SU-DHL-6 (cell line): ENCODE results near the gene VPS33A.

Experiments
- H2AFZ ChIP-seq: fragments of 200-600 bp; sonication (generic); 2 replicates; pipeline ENCODE4 v1.6.1; 2014; ENCODE audit warnings: low read depth, mild to moderate bottlenecking, moderate library complexity, mixed read lengths, antibody characterized with exemption, low read length; ENCODE audit not compliant: severe bottlenecking
- H3F3A ChIP-seq: fragments of 200-600 bp; shearing (Covaris generic); 2 replicates; pipeline ENCODE4 v1.6.0; 2016; ENCODE audit warnings: antibody characterized with exemption, mild to moderate bottlenecking; ENCODE audit not compliant: insufficient read depth
- H3K27ac ChIP-seq: fragments of 200-600 bp; sonication (generic); 2 replicates; pipeline ENCODE4 v1.5.1; 2016; ENCODE audit warnings: low read depth, mild to moderate bottlenecking, low read length, moderate library complexity, mixed read lengths
- H3K27me3 ChIP-seq: fragments of 200-600 bp; sonication (generic), shearing (Covaris generic); 2 replicates; pipeline ENCODE4 v1.6.0; 2014; ENCODE audit warnings: mild to moderate bottlenecking, low read length
- H3K36me3 ChIP-seq: fragments of 200-600 bp; sonication (generic); 2 replicates; pipeline ENCODE4 v1.6.1; 2014; ENCODE audit warnings: mild to moderate bottlenecking, low read length, mixed read lengths
- H3K4me2 ChIP-seq: fragments of 300-600, 200-600 bp; shearing (Covaris generic), sonication (generic); 2 replicates; pipeline ENCODE4 v1.6.0; 2014; ENCODE audit warnings: low read length, low read depth, mild to moderate bottlenecking; ENCODE audit not compliant: poor library complexity, severe bottlenecking
- H3K4me3 ChIP-seq: fragments of 200-600 bp; sonication (generic); 2 replicates; pipeline ENCODE4 v1.5.1; 2014; ENCODE audit warnings: antibody characterized with exemption, low read length, mild to moderate bottlenecking, mixed read lengths; ENCODE audit not compliant: insufficient read depth, poor library complexity, severe bottlenecking
- H3K79me2 ChIP-seq: fragments of 200-600 bp; sonication (generic); 2 replicates; pipeline ENCODE4 v1.6.1; 2014; ENCODE audit warnings: mild to moderate bottlenecking, low read length, moderate library complexity; ENCODE audit not compliant: insufficient read depth
- H3K9ac ChIP-seq: fragments of 200-600 bp; sonication (generic); 2 replicates; pipeline ENCODE4 v1.7.0; 2014; ENCODE audit warnings: mild to moderate bottlenecking, low read length
- H3K9me2 ChIP-seq: fragments of 200-600 bp; sonication (generic); replicated peaks from 2 replicates; pipeline ENCODE4 v1.6.1; 2014; ENCODE audit warnings: low read length; ENCODE audit not compliant: insufficient read depth
- H3K9me3 ChIP-seq: fragments of 200-600 bp; sonication (generic); 2 replicates; pipeline ENCODE4 v1.6.1; 2014; ENCODE audit warnings: low read length, mixed read lengths; ENCODE audit not compliant: insufficient read depth
- H4K20me1 ChIP-seq: fragments of 200-600 bp; sonication (generic); 2 replicates; pipeline ENCODE4 v1.6.1; 2014; ENCODE audit warnings: low read depth, mild to moderate bottlenecking, antibody characterized with exemption, low read length, moderate library complexity, mixed read lengths
- CTCF ChIP-seq: fragments of 200-600 bp; sonication (generic); IDR thresholded peaks from one replicate; pipeline ENCODE4 v1.5.1; 2017; ENCODE audit warnings: antibody characterized with exemption, mild to moderate bottlenecking, low read length, moderate library complexity; ENCODE audit not compliant: insufficient read depth, poor library complexity, severe bottlenecking
- EZH2phosphoT487 ChIP-seq: fragments of 200-600 bp; sonication (generic), shearing (Covaris generic); conservative IDR thresholded peaks from 2 replicates; pipeline ENCODE4 v1.6.1; 2018; ENCODE audit warnings: mild to moderate bottlenecking, antibody characterized with exemption, low read length, moderate library complexity, mixed read lengths

Gene VPS33A

GRCh38 chr12:122189626-122190475 lies 76.4 kb downstream of the VPS33A start:
- no peaks in the 10 kb centered on the region for H3F3A ChIP-seq
- H3K27me3 ChIP-seq = no peaks in the 10 kb centered on the region
- H3K9me3 ChIP-seq = no peaks in the 10 kb centered on the region
- H3K9ac ChIP-seq = no peak overlapping the region
- H3K79me2 ChIP-seq = no peaks in the 10 kb centered on the region
- no peaks in the 10 kb centered on the region for H3K36me3 ChIP-seq
- no peak overlapping the region for H3K4me2 ChIP-seq
- H3K4me3 ChIP-seq = no peak overlapping the region
- no peaks in the 10 kb centered on the region for H3K9me2 ChIP-seq
- H4K20me1 ChIP-seq = no peaks in the 10 kb centered on the region
- no peak overlapping the region for H2AFZ ChIP-seq
- TF ChIP-seq EZH2phosphoT487 (no peak), CTCF (no peak)
- H3K27ac ChIP-seq = no peak overlapping the region

GRCh38 chr12:122187466-122187865 lies 78.8 kb downstream of the VPS33A start:
- Histone ChIP-seq H2AFZ (no peak overlapping the region), H3K27ac (no peak overlapping the region)
- TF ChIP-seq EZH2phosphoT487 (no peak), CTCF (no peak)

GRCh38 chr12:122185494-122186082 lies 80.7 kb downstream of the VPS33A start:
- H3K4me2 ChIP-seq = no peak overlapping the region
- H3F3A ChIP-seq = no peaks in the 10 kb centered on the region
- H3K36me3 ChIP-seq = no peaks in the 10 kb centered on the region
- no peaks in the 10 kb centered on the region for H4K20me1 ChIP-seq
- H3K27ac ChIP-seq = no peak overlapping the region
- TF ChIP-seq CTCF (no peak), EZH2phosphoT487 (no peak)
- no peak overlapping the region for H3K9ac ChIP-seq
- no peak overlapping the region for H3K4me3 ChIP-seq
- H3K79me2 ChIP-seq = no peaks in the 10 kb centered on the region
- no peak overlapping the region for H2AFZ ChIP-seq
- H3K27me3 ChIP-seq = no peaks in the 10 kb centered on the region
- no peaks in the 10 kb centered on the region for H3K9me2 ChIP-seq
- H3K9me3 ChIP-seq = no peaks in the 10 kb centered on the region

More at GRCh38 chr12:122187466-122187865, 78.8 kb downstream of the VPS33A start:
- Histone ChIP-seq H3K36me3 (no peaks in the 10 kb centered on the region), H3F3A (no peaks in the 10 kb centered on the region), H4K20me1 (no peaks in the 10 kb centered on the region), H3K27me3 (no peaks in the 10 kb centered on the region), H3K4me2 (no peak overlapping the region), H3K9me2 (no peaks in the 10 kb centered on the region), H3K9me3 (no peaks in the 10 kb centered on the region), H3K9ac (no peak overlapping the region), H3K4me3 (no peak overlapping the region), H3K79me2 (no peaks in the 10 kb centered on the region)
